ENCODE data around the gene OPCML. TPM values are rescaled to one million over a fixed set of nuclear protein-coding genes. Genes with fewer than 3 reads are reported as not detected.

OPCML gene
- total RNA-seq, 1 experiment from 2014 or later = 0.94 TPM

DNA sequence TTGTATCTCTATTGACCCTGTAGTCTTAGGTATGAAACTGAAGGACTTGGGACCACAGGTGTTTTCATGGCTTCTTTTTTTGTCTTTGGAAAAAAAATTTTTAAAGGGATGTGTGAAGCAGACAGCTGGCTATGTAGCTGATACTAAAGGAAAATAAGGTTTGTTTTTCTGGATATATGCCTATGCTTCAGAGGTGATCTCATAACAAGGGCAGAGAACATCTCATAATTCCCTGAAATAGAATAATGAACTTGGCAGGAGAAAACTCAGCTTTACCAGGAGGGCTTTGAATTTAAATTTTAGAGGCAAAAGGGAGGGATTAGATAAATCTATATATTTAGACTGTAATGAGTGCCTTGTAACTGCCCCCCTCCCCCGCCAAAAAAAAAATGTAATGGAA lies 714.9 kb downstream of the OPCML start:
- Histone ChIP-seq H4K20me1 (ENCODE audit: control insufficient read depth, insufficient read depth, insufficient read length) (no peaks in the 10 kb centered on the region), H4K91ac (ENCODE audit: insufficient read length, low read depth, low read length) (no peak overlapping the region), H2BK15ac (ENCODE audit: low read depth, low read length) (no peak overlapping the region), H4K8ac (replicated peaks; ENCODE audit: insufficient read length, low read depth, low read length) (no peak overlapping the region), H2AK5ac (ENCODE audit: insufficient read length, low read length) (no peak overlapping the region), H3K79me1 (ENCODE audit: insufficient read depth, low read depth, low read length, poor library complexity, severe bottlenecking) (no peaks in the 10 kb centered on the region), H3K4me2 (ENCODE audit: insufficient read depth, insufficient read length, low read length) (no peak overlapping the region), H2AFZ (ENCODE audit: low read length) (no peak overlapping the region), H3K27ac (ENCODE audit: insufficient read length, low read depth, low read length) (no peak overlapping the region), H3K27me3 (ENCODE audit: insufficient read depth, low read length) (no peaks in the 10 kb centered on the region), H2BK5ac (ENCODE audit: insufficient read length, low read length) (no peak overlapping the region), H3K23me2 (ENCODE audit: insufficient read length, low read depth, low read length, poor library complexity, severe bottlenecking) (no peaks in the 10 kb centered on the region), H3K4me1 (ENCODE audit: insufficient read depth, low read length) (no peaks in the 10 kb centered on the region; the same call in 1 of the 2 replicates), H2BK12ac (ENCODE audit: insufficient read length, low read depth, low read length) (no peak overlapping the region), H3K18ac (ENCODE audit: insufficient read length, low read depth, low read length) (no peak overlapping the region), H4K5ac (ENCODE audit: insufficient read length, low read depth, low read length) (no peak overlapping the region), H2BK20ac (ENCODE audit: low read depth, low read length, poor library complexity, severe bottlenecking) (no peak overlapping the region), H3K23ac (ENCODE audit: insufficient read length, low read depth, low read length) (no peak overlapping the region), H3K4ac (ENCODE audit: low read depth, low read length) (no peak overlapping the region), H3T11ph (ENCODE audit: low read length) (no peak overlapping the region), H3K9ac (ENCODE audit: extremely low read depth, insufficient read length, low read length) (no peak overlapping the region), H3K14ac (ENCODE audit: insufficient read depth, low read length) (no peak overlapping the region), H3K56ac (ENCODE audit: insufficient read length, low read depth, low read length) (no peak overlapping the region), H2BK120ac (ENCODE audit: low read depth, low read length, poor library complexity, severe bottlenecking) (no peak overlapping the region), H3K79me2 (ENCODE audit: insufficient read depth, low read length) (no peaks in the 10 kb centered on the region), H3K9me3 (ENCODE audit: control insufficient read depth, low read depth, low read length) (no peaks in the 10 kb centered on the region)
- no CpG with 5 or more reads among the region's 1 CpG for WGBS (ENCODE audit: extremely low coverage, insufficient read length, low lambda C conversion rate)
- H3K9me3 Mint-ChIP-seq = no peaks in the 10 kb centered on the region
- peaks cover 30 to 32% of the 10 kb centered on the region in 2 experiments for H3K4me1 Mint-ChIP-seq
- H3K27me3 Mint-ChIP-seq (ENCODE audit: low read depth) = no peaks in the 10 kb centered on the region
- no peak overlapping the region for H3K27ac Mint-ChIP-seq
- H3K4me3 Mint-ChIP-seq = no peak overlapping the region
- H3K36me3 Mint-ChIP-seq (ENCODE audit: insufficient read depth in 1 of 3, low read depth in 3 of 3) = no peaks in the 10 kb centered on the region
- no peak for DNase-seq
- TF ChIP-seq, protein P1, sequence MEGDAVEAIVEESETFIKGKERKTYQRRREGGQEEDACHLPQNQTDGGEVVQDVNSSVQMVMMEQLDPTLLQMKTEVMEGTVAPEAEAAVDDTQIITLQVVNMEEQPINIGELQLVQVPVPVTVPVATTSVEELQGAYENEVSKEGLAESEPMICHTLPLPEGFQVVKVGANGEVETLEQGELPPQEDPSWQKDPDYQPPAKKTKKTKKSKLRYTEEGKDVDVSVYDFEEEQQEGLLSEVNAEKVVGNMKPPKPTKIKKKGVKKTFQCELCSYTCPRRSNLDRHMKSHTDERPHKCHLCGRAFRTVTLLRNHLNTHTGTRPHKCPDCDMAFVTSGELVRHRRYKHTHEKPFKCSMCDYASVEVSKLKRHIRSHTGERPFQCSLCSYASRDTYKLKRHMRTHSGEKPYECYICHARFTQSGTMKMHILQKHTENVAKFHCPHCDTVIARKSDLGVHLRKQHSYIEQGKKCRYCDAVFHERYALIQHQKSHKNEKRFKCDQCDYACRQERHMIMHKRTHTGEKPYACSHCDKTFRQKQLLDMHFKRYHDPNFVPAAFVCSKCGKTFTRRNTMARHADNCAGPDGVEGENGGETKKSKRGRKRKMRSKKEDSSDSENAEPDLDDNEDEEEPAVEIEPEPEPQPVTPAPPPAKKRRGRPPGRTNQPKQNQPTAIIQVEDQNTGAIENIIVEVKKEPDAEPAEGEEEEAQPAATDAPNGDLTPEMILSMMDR (conservative IDR thresholded peaks at IDR 0.05) = no peak

All from H9 (cell line).